Omental fat pad (tissue), 4 donors: ENCODE results near the gene BHMT. TPM values are rescaled to one million over a fixed set of nuclear protein-coding genes. Genes with fewer than 3 reads are reported as not detected.

ENCODE experiments used
- ATAC-seq: fragments of 150-250 bp; one replicate; pipeline ENCODE4 v1.9.1; 2016; ENCODE audit warnings: mild to moderate bottlenecking, moderate library complexity; ENCODE audit not compliant: low FRiP score
- DNase-seq: peaks from one replicate; pipeline ENCODE4 v3.0.0-alpha.2; 2019; ENCODE audit warnings: low spot score
- CTCF ChIP-seq, 3 donors: fragments of 450-650 bp; IDR thresholded peaks; one replicate each; pipeline ENCODE4 v1.5.1; 2016 to 2017; ENCODE audit warnings: antibody characterized with exemption in 3 of 3, mild to moderate bottlenecking in 3 of 3, moderate library complexity in 2 of 3
- total RNA-seq, 4 donors: library from RNA; depleted of rRNA; stranded (reverse); fragments of >200 nt; gene quantifications; one replicate each; pipeline ENCODE4 v1.1.0, GENCODE V29; 2016

The BHMT gene
- total RNA-seq, 4 donors from 2014 or later = 0.28 to 3.8 (median 2.4) TPM

GRCh38 chr5:79093762-79094161 lies 17.8 kb upstream of the BHMT start:
- no peak for TF ChIP-seq CTCF (IDR thresholded peaks at IDR 0.05)
- DNase-seq = no peak
- no peak for ATAC-seq

GRCh38 chr5:79105868-79106267 lies 5.7 kb upstream of the BHMT start:
- ATAC-seq (no peak), DNase-seq (no peak)
- TF ChIP-seq CTCF (IDR thresholded peaks at IDR 0.05) = no peak

- ATAC-seq = no peak
- TF ChIP-seq CTCF (IDR thresholded peaks at IDR 0.05) = no peak
- no peak for DNase-seq
Observed at GRCh38 chr5:79107020-79107796, 4.4 kb upstream of the BHMT start.

GRCh38 chr5:79108086-79108485 lies 3.5 kb upstream of the BHMT start:
- no peak for ATAC-seq

GRCh38 chr5:79108792-79109191 lies 2.8 kb upstream of the BHMT start:
- DNase-seq = no peak
- ATAC-seq = no peak
- no peak for TF ChIP-seq CTCF (IDR thresholded peaks at IDR 0.05)

More at GRCh38 chr5:79108086-79108485, 3.5 kb upstream of the BHMT start:
- no peak for TF ChIP-seq CTCF (IDR thresholded peaks at IDR 0.05)
- no peak for DNase-seq

- ATAC-seq = no peak
- DNase-seq = no peak
- TF ChIP-seq CTCF (IDR thresholded peaks at IDR 0.05) = no peak
Observed at GRCh38 chr5:79109527-79110492, 1.8 kb upstream of the BHMT start.
